Measurements from ENCODE around the gene TMCO4.

DNA sequence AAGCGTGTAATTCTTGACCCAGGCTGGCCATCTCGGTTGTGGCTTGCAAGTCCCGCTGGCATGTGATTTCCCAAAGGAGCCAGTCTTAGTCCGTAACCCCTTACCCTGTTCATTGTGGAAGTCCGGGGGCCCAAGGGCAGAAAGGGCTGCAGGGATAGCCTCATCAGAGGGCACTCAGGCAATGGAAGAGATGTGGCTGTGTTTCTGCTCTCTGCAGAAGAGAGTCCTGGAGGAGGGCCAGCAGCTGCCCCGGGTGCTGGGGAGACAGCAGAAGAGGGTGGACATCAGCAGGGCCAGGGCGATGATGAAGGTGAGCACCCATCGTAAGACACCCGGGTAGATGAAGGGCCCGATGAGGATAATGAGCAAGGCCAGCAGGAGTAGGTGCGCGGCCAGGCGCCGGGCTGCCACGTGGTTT, 14.5 kb upstream of the TMCO4 start:
- TF ChIP-seq, protein P1, sequence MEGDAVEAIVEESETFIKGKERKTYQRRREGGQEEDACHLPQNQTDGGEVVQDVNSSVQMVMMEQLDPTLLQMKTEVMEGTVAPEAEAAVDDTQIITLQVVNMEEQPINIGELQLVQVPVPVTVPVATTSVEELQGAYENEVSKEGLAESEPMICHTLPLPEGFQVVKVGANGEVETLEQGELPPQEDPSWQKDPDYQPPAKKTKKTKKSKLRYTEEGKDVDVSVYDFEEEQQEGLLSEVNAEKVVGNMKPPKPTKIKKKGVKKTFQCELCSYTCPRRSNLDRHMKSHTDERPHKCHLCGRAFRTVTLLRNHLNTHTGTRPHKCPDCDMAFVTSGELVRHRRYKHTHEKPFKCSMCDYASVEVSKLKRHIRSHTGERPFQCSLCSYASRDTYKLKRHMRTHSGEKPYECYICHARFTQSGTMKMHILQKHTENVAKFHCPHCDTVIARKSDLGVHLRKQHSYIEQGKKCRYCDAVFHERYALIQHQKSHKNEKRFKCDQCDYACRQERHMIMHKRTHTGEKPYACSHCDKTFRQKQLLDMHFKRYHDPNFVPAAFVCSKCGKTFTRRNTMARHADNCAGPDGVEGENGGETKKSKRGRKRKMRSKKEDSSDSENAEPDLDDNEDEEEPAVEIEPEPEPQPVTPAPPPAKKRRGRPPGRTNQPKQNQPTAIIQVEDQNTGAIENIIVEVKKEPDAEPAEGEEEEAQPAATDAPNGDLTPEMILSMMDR (conservative IDR thresholded peaks at IDR 0.05; ENCODE audit: low read length) = no peak
- TF ChIP-seq EZH2phosphoT487 (IDR thresholded peaks at IDR 0.05; ENCODE audit: borderline replicate concordance) = no peak
